Rectal smooth muscle tissue (tissue), 1 donor: Measurements from ENCODE around the gene ESYT1.

Experiments
- H3K27ac ChIP-seq: one replicate; pipeline ENCODE4 v1.7.0; 2013; ENCODE audit warnings: low read depth, low read length, inconsistent platforms
- H3K27me3 ChIP-seq: one replicate; pipeline ENCODE4 v1.7.0; 2013; ENCODE audit warnings: low read length; ENCODE audit not compliant: control insufficient read depth, insufficient read depth
- H3K36me3 ChIP-seq: one replicate; pipeline ENCODE4 v1.7.0; 2013; ENCODE audit warnings: low read length; ENCODE audit not compliant: control insufficient read depth, insufficient read depth
- H3K4me1 ChIP-seq: one replicate; pipeline ENCODE4 v1.7.0; 2013; ENCODE audit warnings: low read length; ENCODE audit not compliant: control insufficient read depth, insufficient read depth
- H3K4me3 ChIP-seq: one replicate; pipeline ENCODE4 v1.7.0; 2013; ENCODE audit warnings: low read length
- H3K9ac ChIP-seq: one replicate; pipeline ENCODE4 v1.7.0; 2013; ENCODE audit warnings: low read length

ESYT1 gene

GRCh38 chr12:56190695-56191155, 62.7 kb downstream of the ESYT1 start:
- H3K9ac ChIP-seq = no peak overlapping the region
- H3K4me3 ChIP-seq = peak overlapping the region; percentile 79
- H3K27ac ChIP-seq = no peak overlapping the region

GRCh38 chr12:56192582-56192981, 64.5 kb downstream of the ESYT1 start:
- no peak overlapping the region for H3K4me3 ChIP-seq
- H3K27ac ChIP-seq = no peak overlapping the region
- no peak overlapping the region for H3K9ac ChIP-seq
- H3K27me3 ChIP-seq = no peaks in the 10 kb centered on the region
- peaks cover 8% of the 10 kb centered on the region for H3K4me1 ChIP-seq
- H3K36me3 ChIP-seq = no peaks in the 10 kb centered on the region

More at GRCh38 chr12:56190695-56191155, 62.7 kb downstream of the ESYT1 start:
- no peaks in the 10 kb centered on the region for H3K27me3 ChIP-seq
- peaks cover 3% of the 10 kb centered on the region for H3K36me3 ChIP-seq
- peaks cover 8% of the 10 kb centered on the region for H3K4me1 ChIP-seq

GRCh38 chr12:56193025-56193578, 65.0 kb downstream of the ESYT1 start:
- no peak overlapping the region for H3K9ac ChIP-seq
- H3K27ac ChIP-seq = no peak overlapping the region
- H3K4me1 ChIP-seq = peaks cover 7% of the 10 kb centered on the region
- H3K4me3 ChIP-seq = no peak overlapping the region
- no peaks in the 10 kb centered on the region for H3K36me3 ChIP-seq
- no peaks in the 10 kb centered on the region for H3K27me3 ChIP-seq
